H9 (cell line): ENCODE results near the gene SP140. TPM values are rescaled to one million over a fixed set of nuclear protein-coding genes. Genes with fewer than 3 reads are reported as not detected.

Source experiments
- DNase-seq: peaks from one replicate; pipeline ENCODE4 v3.0.0-alpha.2; 2017
- H2AFZ ChIP-seq: one replicate; pipeline ENCODE4 v1.6.1; 2013; ENCODE audit warnings: mild to moderate bottlenecking, low read length, control low read depth, moderate library complexity
- H2AK5ac ChIP-seq: 2 replicates; pipeline ENCODE4 v1.6.1; 2013; ENCODE audit warnings: low read length, control low read depth, mixed read lengths; ENCODE audit not compliant: insufficient read length
- H2BK120ac ChIP-seq: one replicate; pipeline ENCODE4 v1.6.1; 2013; ENCODE audit warnings: low read depth, mild to moderate bottlenecking, low read length, control low read depth, inconsistent platforms; ENCODE audit not compliant: poor library complexity, severe bottlenecking
- H2BK12ac ChIP-seq: 2 replicates; pipeline ENCODE4 v1.6.1; 2013; ENCODE audit warnings: low read length, control low read depth, mixed read lengths, low read depth; ENCODE audit not compliant: insufficient read length
- H2BK15ac ChIP-seq: 2 replicates; pipeline ENCODE4 v1.6.1; 2013; ENCODE audit warnings: low read depth, low read length, control low read depth
- H2BK20ac ChIP-seq: one replicate; pipeline ENCODE4 v1.6.1; 2013; ENCODE audit warnings: low read depth, mild to moderate bottlenecking, low read length, control low read depth, inconsistent platforms; ENCODE audit not compliant: poor library complexity, severe bottlenecking
- H2BK5ac ChIP-seq: 2 replicates; pipeline ENCODE4 v1.6.1; 2013; ENCODE audit warnings: low read length, control low read depth, mixed read lengths; ENCODE audit not compliant: insufficient read length
- H3K14ac ChIP-seq: 2 replicates; pipeline ENCODE4 v1.6.1; 2013; ENCODE audit warnings: low read length, control low read depth; ENCODE audit not compliant: insufficient read depth
- H3K18ac ChIP-seq: 2 replicates; pipeline ENCODE4 v1.6.1; 2013; ENCODE audit warnings: low read depth, mild to moderate bottlenecking, mixed read lengths, low read length, control low read depth; ENCODE audit not compliant: insufficient read length
- H3K23ac ChIP-seq: 2 replicates; pipeline ENCODE4 v1.6.1; 2013; ENCODE audit warnings: low read length, control low read depth, mixed read lengths, low read depth; ENCODE audit not compliant: insufficient read length
- H3K23me2 ChIP-seq: 2 replicates; pipeline ENCODE4 v1.6.1; 2013; ENCODE audit warnings: low read depth, mild to moderate bottlenecking, mixed read lengths, low read length, control low read depth; ENCODE audit not compliant: insufficient read length, poor library complexity, severe bottlenecking
- H3K27ac ChIP-seq: 2 replicates; pipeline ENCODE4 v1.5.1; 2013; ENCODE audit warnings: low read length, control low read depth, mixed read lengths, low read depth; ENCODE audit not compliant: insufficient read length
- H3K27me3 ChIP-seq: 2 replicates; pipeline ENCODE4 v1.6.1; 2013; ENCODE audit warnings: low read length, control low read depth, inconsistent platforms; ENCODE audit not compliant: insufficient read depth
- H3K4ac ChIP-seq: 2 replicates; pipeline ENCODE4 v1.6.1; 2013; ENCODE audit warnings: low read depth, mild to moderate bottlenecking, control low read depth, inconsistent platforms, low read length, moderate library complexity
- H3K4me1 ChIP-seq: 2 replicates; pipeline ENCODE4 v1.6.1; 2013; ENCODE audit warnings: low read length, control low read depth, inconsistent platforms; ENCODE audit not compliant: insufficient read depth
- H3K4me2 ChIP-seq: 2 replicates; pipeline ENCODE4 v1.6.1; 2013; ENCODE audit warnings: low read length, control low read depth, mixed read lengths; ENCODE audit not compliant: insufficient read length, insufficient read depth
- H3K56ac ChIP-seq: 2 replicates; pipeline ENCODE4 v1.6.1; 2013; ENCODE audit warnings: low read depth, mild to moderate bottlenecking, mixed read lengths, low read length, control low read depth; ENCODE audit not compliant: insufficient read length
- H3K79me1 ChIP-seq: 2 replicates; pipeline ENCODE4 v1.6.1; 2013; ENCODE audit warnings: low read depth, mild to moderate bottlenecking, moderate library complexity, low read length, control low read depth, inconsistent platforms; ENCODE audit not compliant: insufficient read depth, poor library complexity, severe bottlenecking
- H3K79me2 ChIP-seq: 2 replicates; pipeline ENCODE4 v1.6.1; 2013; ENCODE audit warnings: low read length, control low read depth, inconsistent platforms; ENCODE audit not compliant: insufficient read depth
- H3K9ac ChIP-seq: 2 replicates; pipeline ENCODE4 v1.6.1; 2013; ENCODE audit warnings: low read length, control low read depth, mixed read lengths; ENCODE audit not compliant: insufficient read length; ENCODE audit errors: extremely low read depth
- H3K9me3 ChIP-seq: one replicate; pipeline ENCODE4 v1.6.1; 2013; ENCODE audit warnings: low read depth, low read length, inconsistent platforms; ENCODE audit not compliant: control insufficient read depth
- H3T11ph ChIP-seq: one replicate; pipeline ENCODE4 v1.6.1; 2013; ENCODE audit warnings: mild to moderate bottlenecking, low read length, control low read depth, inconsistent platforms
- H4K20me1 ChIP-seq: one replicate; pipeline ENCODE4 v1.6.1; 2013; ENCODE audit not compliant: control insufficient read depth, insufficient read length, insufficient read depth
- H4K5ac ChIP-seq: 2 replicates; pipeline ENCODE4 v1.6.1; 2013; ENCODE audit warnings: low read depth, mild to moderate bottlenecking, mixed read lengths, low read length, control low read depth; ENCODE audit not compliant: insufficient read length
- H4K8ac ChIP-seq: replicated peaks from 2 replicates; pipeline ENCODE4 v1.6.1; 2013; ENCODE audit warnings: low read length, control low read depth, mixed read lengths, low read depth; ENCODE audit not compliant: insufficient read length
- H4K91ac ChIP-seq: 2 replicates; pipeline ENCODE4 v1.6.1; 2013; ENCODE audit warnings: low read depth, mild to moderate bottlenecking, moderate library complexity, mixed read lengths, low read length, control low read depth; ENCODE audit not compliant: insufficient read length
- H3K27ac Mint-ChIP-seq, 3 experiments: 2 replicates in 2 of 3; 3 replicates in 1 of 3; pipeline ENCODE4 v1.8.0; 2020 to 2021; ENCODE audit warnings: mixed read lengths in 3 of 3, mild to moderate bottlenecking in 1 of 3, moderate library complexity in 1 of 3
- H3K27me3 Mint-ChIP-seq: 2 replicates; pipeline ENCODE4 v1.8.0; 2021; ENCODE audit warnings: low read depth, mild to moderate bottlenecking, moderate library complexity, mixed read lengths
- H3K36me3 Mint-ChIP-seq, 3 experiments: 2 replicates in 2 of 3; 3 replicates in 1 of 3; pipeline ENCODE4 v1.8.0; 2020 to 2021; ENCODE audit warnings: low read depth in 3 of 3, mixed read lengths in 3 of 3; ENCODE audit not compliant: insufficient read depth in 1 of 3
- H3K4me1 Mint-ChIP-seq, 2 experiments: 2 replicates each; pipeline ENCODE4 v1.8.0; 2020; ENCODE audit warnings: mixed read lengths in 2 of 2
- H3K4me3 Mint-ChIP-seq, 2 experiments: 2 replicates in 1 of 2; 3 replicates in 1 of 2; pipeline ENCODE4 v1.8.0; 2020 to 2021; ENCODE audit warnings: mild to moderate bottlenecking in 2 of 2, mixed read lengths in 2 of 2, moderate library complexity in 1 of 2
- H3K9me3 Mint-ChIP-seq, 2 experiments: 2 replicates in 1 of 2; 3 replicates in 1 of 2; pipeline ENCODE4 v1.8.0; 2020; ENCODE audit warnings: mild to moderate bottlenecking in 2 of 2, mixed read lengths in 2 of 2, moderate library complexity in 1 of 2
- CTCF ChIP-seq: fragments of 200-600 bp; sonication (generic); conservative IDR thresholded peaks from 3 replicates; pipeline ENCODE4 v1.8.0; 2021; ENCODE audit warnings: antibody characterized with exemption, mild to moderate bottlenecking
- whole genome bisulfite sequencing: extraction: QIAGEN DNeasy Blood & Tissue Kit; methylation state at CpG from one replicate; pipeline ENCODE4 v1.1.7; 2013; ENCODE audit warnings: missing lambda C conversion rate, low lambda C conversion rate, mixed read lengths; ENCODE audit not compliant: insufficient read length; ENCODE audit errors: extremely low coverage; 5-methylcytosine and 5-hydroxymethylcytosine counted together
- total RNA-seq: library from RNA; stranded (reverse); gene quantifications from 2 replicates; pipeline ENCODE4 v1.2.1, GENCODE V29; 2021

SP140 gene
- total RNA-seq, 1 experiment from 2014 or later: 0.31 TPM

GRCh38 chr2:230254152-230254881 lies 28.8 kb downstream of the SP140 start:
- Histone ChIP-seq H3K14ac (no peak overlapping the region), H4K5ac (no peak overlapping the region), H3K4me1 (no peaks in the 10 kb centered on the region), H2BK20ac (no peak overlapping the region), H3K4ac (no peak overlapping the region), H3K23me2 (no peaks in the 10 kb centered on the region), H2BK5ac (no peak overlapping the region), H2AK5ac (no peak overlapping the region), H2BK12ac (no peak overlapping the region), H3K9ac (no peak overlapping the region), H3K18ac (no peak overlapping the region), H4K8ac (no peak overlapping the region), H3K79me2 (no peaks in the 10 kb centered on the region), H3K4me2 (no peak overlapping the region), H3K56ac (no peak overlapping the region), H4K91ac (no peak overlapping the region), H3T11ph (no peak overlapping the region), H2BK120ac (no peak overlapping the region), H3K23ac (no peak overlapping the region), H3K27me3 (no peaks in the 10 kb centered on the region), H2BK15ac (no peak overlapping the region), H3K27ac (no peak overlapping the region), H3K79me1 (no peaks in the 10 kb centered on the region), H3K9me3 (no peaks in the 10 kb centered on the region), H4K20me1 (no peaks in the 10 kb centered on the region), H2AFZ (no peak overlapping the region)
- Mint-ChIP-seq H3K4me3 (no peak overlapping the region), H3K4me1 (no peaks in the 10 kb centered on the region; a peak in 1 of 4 replicates), H3K36me3 (no peaks in the 10 kb centered on the region), H3K27me3 (no peaks in the 10 kb centered on the region), H3K27ac (no peak overlapping the region), H3K9me3 (no peaks in the 10 kb centered on the region)
- no peak for TF ChIP-seq CTCF
- no peak for DNase-seq
- no CpG with 5 or more reads among the region's 4 CpGs for WGBS
